Measurements from ENCODE around the gene PRORP.
"Not testable (repeated sequence)": the region's sequence is repeated elsewhere in the genome, so short reads cannot be mapped to it uniquely, and the experiment has no call there.

PRORP gene

GRCh38 chr14:35133542-35134328 lies 11.4 kb downstream of the PRORP start:
- no peak overlapping the region for H3K4me3 ChIP-seq (ENCODE audit: low read length)
- DNase-seq (ENCODE audit: low read depth, low spot score), result no peak

DNA sequence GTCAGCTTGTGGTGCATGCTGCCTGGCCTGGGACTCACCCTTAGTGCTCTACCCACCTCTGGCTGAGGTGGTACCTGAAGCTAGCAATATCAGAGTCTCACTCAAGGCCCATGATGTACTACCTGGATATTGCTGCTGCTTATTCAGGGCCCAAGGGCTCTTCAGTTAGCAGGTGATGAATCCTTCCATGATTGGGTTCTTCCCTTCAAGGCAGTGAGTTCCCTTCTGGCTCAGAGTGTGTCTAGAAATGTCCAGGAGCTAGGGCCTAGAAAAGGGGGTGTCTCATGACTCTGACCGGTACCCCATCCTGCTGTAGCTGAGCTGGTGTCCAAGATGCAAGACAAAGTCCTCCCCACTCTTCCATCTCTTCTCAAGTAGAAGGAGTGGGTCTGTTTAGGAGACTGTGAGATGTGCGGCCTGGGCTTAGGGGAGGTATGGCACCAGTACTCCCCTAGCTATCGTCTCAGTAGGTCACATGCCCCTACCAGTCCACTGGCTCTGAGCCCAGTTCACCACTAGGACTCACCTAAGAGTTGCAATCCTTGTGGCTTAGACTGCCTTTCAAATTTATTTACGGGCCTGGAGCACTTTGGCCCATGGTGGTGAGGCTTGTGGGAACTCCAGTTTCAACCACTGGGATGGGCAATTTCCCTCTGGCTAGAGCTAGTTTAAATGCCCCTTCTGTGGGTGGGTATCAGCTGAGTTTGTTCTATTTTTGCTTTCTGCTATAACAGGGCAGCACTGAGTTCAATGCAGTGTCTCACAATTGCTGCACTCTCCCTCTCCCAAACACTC lies 12.2 kb downstream of the PRORP start:
- DNase-seq (ENCODE audit: low read depth, low spot score), result no peak
- no peak overlapping the region for H3K4me3 ChIP-seq (ENCODE audit: low read length)

DNA sequence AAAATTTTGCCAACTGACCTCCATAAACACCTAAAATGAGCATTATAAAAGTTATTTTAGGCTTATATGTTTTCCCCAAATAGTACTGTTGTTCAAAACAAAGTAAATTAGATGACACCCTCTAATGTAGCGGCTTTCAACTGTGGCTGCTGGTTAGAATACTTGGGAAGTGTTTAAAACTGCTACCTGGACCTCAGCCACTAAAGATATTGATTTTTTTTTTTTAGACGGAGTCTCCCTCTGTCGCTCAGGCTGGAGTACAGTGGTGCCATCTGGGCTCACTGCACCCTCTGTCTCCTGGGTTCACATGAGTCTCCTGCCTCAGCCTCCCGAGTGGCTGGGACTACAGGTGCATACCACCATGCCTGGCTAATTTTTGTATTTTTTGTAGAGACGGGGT lies 16.2 kb downstream of the PRORP start:
- H3K4me3 ChIP-seq (ENCODE audit: low read length), result no peak overlapping the region
- no peak for DNase-seq (ENCODE audit: low read depth, low spot score)

- peak; percentile 22 for DNase-seq (ENCODE audit: low read depth, low spot score)
- no peak overlapping the region for H3K4me3 ChIP-seq (ENCODE audit: low read length)
These were observed 18.6 kb downstream of the PRORP start for GRCh38 chr14:35140718-35141581.

DNA sequence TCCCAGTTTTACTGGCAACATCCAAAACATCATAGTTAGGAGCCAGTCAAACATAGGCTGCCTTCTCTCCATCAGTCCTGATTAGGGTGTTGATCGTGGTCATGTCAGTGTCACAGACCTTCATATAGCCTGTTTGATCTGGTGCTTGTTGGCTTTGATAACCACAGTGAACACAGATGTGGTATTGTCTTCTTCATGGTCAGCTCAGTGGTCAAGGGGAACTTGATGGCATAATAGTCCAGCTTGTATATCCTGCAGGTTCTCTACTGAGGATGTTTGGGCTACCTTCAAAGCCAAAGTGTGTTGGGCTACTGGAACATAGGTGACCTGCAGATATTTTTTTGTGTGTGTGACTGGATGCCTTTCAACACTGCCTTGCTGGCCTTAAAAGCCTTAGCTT lies 21.7 kb downstream of the PRORP start:
- DNase-seq (ENCODE audit: low read depth, low spot score), result no peak
- H3K4me3 ChIP-seq (ENCODE audit: low read length), result no peak overlapping the region

DNA sequence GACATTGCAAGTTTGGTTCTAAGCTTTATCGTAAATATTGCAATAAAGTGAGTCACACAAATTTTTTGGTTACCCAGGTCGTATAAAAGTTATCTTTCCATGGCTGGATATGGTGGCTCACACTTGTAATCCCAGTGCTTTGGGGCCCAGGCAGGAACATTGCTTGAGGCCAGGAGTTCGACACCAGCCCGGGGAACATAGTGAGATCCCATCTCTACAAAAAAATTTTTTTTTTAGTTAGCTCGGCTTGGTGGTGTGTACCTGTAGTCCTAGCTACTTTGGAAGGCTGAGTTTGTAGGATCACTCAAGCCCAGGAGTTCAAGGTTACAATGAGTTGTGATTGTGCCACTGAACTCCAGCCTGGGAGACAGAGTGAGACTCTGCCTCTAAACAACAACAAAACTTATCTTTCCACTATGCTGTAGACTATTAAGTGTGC lies 24.4 kb downstream of the PRORP start:
- no peak overlapping the region for H3K4me3 ChIP-seq (ENCODE audit: low read length)
- DNase-seq (ENCODE audit: low read depth, low spot score), result no peak

- no peak for DNase-seq (ENCODE audit: low read depth, low spot score)
- no peak overlapping the region for H3K4me3 ChIP-seq (ENCODE audit: low read length)
These were observed 24.8 kb downstream of the PRORP start for GRCh38 chr14:35147186-35147585.

- H3K4me3 ChIP-seq (ENCODE audit: low read length), result no peak overlapping the region
- DNase-seq (ENCODE audit: low read depth, low spot score), result no peak
These were observed 25.4 kb downstream of the PRORP start for GRCh38 chr14:35147711-35148110.

DNA sequence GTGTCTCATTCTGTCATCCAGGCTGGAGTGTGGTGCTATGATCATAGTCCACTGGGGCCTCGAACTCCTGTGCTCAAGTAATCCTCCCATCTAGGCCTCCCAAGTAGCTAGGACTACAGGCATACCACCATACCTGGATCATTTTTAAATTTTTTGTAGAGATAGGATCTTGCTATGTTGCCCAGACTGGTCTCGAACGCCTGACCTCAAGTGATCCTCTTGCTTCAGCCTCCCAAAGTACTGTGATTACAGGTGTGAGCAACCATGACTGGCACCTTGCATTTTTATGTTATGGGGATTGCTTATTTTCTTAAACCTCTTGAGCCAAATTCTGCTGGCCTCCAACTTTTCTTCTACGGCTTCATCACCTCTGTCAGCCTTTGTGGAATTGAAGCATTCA lies 26.9 kb downstream of the PRORP start:
- no peak for DNase-seq (ENCODE audit: low read depth, low spot score)
- no peak overlapping the region for H3K4me3 ChIP-seq (ENCODE audit: low read length)

GRCh38 chr14:35152531-35152930 lies 30.2 kb downstream of the PRORP start:
- not testable (repeated sequence) for DNase-seq (ENCODE audit: low read depth, low spot score); H3K4me3 ChIP-seq (ENCODE audit: low read length)

DNA sequence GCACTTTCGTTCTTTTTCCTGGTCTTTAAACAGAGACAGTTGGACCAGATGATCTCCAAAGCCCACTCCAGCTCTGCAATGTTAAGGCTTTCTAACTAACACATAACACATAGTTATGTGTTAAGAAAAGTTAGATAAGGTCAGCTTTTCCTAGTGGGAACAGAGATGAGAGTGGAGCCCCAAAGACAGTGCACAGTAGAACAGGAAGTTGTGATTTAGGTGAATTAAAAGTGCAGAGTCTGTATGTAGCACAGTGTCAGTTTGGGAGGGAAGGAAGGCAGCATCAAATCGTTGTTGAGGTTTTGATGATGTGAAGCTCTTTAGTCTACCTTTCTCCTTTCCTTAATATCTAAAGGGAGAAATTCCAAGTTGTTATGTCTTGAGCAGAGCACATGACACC lies 31.7 kb downstream of the PRORP start:
- DNase-seq (ENCODE audit: low read depth, low spot score), result no peak
- H3K4me3 ChIP-seq (ENCODE audit: low read length), result no peak overlapping the region

GRCh38 chr14:35155962-35156361 lies 33.6 kb downstream of the PRORP start:
- no peak overlapping the region for H3K4me3 ChIP-seq (ENCODE audit: low read length)
- no peak for DNase-seq (ENCODE audit: low read depth, low spot score)

DNA sequence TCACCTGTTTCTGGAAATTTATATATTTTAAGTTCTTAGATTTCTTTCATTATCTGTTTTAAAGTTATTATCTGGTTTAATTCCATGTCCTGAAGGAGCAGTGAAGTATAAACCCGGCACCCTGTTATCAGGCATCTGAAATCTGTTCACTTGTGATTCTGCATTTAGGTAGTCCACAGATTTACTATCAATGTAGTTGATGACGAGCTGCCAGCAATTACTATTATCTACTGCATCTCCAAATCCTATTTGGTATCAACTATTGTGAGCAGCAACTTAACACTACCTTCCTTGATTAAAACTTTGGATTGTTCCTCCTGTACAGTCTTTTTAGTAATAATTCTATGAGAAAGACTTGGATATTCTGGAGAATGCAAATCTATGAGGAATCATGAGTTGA lies 36.1 kb downstream of the PRORP start:
- no peak for DNase-seq (ENCODE audit: low read depth, low spot score)

GRCh38 chr14:35158951-35159653 lies 36.8 kb downstream of the PRORP start:
- DNase-seq (ENCODE audit: low read depth, low spot score), result no peak
- H3K4me3 ChIP-seq (ENCODE audit: low read length), result no peak overlapping the region

More for the DNA sequence above, 36.1 kb downstream of the PRORP start:
- no peak overlapping the region for H3K4me3 ChIP-seq (ENCODE audit: low read length)

DNA sequence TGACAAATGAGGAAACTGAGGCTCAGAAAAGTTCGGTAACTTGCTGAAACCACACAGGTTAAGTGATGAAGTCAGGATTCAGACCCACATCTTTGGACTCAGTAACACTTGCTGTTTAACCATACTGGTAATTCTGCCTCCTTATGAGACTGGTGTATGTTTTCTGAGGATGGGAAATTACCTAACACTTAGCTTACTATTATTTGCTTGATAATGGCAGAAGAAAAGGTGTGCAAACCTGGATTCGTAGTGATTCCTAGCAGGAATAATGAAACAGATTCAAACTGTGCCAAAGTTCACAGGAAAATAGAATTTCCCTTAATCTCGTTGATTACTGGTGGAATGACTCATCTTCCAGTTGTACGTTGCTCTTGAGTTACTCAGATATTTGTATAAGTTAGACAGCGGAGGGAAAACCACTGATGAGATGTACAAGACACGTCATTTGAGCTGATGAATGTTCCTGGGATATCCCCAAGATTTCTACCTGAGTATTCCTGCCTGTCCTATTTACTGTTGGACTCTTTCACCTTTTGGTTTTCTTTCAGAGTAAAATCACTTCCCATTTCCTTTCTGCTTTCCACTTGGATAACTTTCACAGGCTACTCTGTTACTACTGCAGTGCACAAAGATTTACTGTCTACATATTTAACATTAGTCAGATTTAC lies 37.5 kb downstream of the PRORP start:
- DNase-seq (ENCODE audit: low read depth, low spot score), result no peak
- H3K4me3 ChIP-seq (ENCODE audit: low read length), result no peak overlapping the region

DNA sequence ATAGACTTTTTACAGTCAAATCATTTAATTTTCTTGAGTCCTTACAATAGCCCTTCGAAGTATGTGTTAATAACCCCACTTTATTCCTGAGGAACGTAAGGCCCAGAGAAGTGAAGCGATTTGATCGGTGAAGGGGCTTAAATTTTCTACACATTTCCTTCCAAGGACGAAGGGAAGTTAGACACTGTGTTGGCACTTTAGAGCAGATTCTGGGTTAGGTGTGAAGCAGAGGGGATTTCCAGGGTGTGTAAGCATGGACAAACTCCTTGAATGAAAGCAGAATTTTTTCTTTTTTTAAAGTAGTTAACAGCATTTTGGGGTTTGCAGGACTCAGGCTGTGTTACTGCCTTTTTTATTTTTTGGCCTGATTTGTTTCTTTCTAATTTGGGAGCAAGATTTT lies 38.9 kb downstream of the PRORP start:
- no peak for DNase-seq (ENCODE audit: low read depth, low spot score)
- H3K4me3 ChIP-seq (ENCODE audit: low read length), result no peak overlapping the region

DNA sequence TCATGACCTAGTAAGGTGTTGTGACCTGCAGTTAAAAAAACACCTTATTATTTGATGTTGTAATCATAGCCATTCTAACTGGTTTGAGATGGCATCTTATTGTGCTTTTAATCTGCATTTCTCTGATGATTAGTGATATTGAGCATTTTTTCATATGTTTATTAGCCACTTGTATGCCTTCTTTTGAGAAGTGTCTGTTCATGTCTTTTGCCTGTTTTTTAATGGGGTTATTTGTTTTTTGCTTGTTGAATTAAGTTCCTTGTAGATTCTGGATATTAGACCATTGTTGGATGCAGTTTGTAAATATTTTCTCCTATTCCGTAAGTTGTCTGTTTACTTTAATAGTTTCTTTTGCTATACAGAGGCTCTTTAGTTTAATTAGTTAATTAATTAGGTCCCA lies 41.0 kb downstream of the PRORP start:
- no peak for DNase-seq (ENCODE audit: low read depth, low spot score)
- no peak overlapping the region for H3K4me3 ChIP-seq (ENCODE audit: low read length)

GRCh38 chr14:35164849-35165248 lies 42.5 kb downstream of the PRORP start:
- no peak overlapping the region for H3K4me3 ChIP-seq (ENCODE audit: low read length)
- no peak for DNase-seq (ENCODE audit: low read depth, low spot score)

DNA sequence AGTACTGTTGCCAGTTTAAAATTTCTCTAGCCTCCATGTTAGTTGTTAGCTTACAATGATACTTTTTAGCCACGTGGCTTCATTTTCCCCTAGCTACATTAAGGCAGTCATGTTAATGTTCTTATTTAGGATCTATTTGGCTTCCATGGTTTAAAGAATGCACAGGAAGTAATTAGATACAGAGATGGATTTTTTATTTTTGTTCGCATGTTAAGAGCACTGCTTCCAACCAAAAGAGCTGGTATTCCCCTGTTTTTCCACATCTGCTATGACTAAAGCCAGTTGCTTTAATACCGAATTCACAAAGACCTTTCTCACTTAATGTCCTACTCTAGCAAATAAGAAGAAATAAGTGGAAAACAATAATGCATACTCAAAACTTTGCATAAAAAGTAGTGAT lies 45.1 kb downstream of the PRORP start:
- no peak overlapping the region for H3K4me3 ChIP-seq (ENCODE audit: low read length)
- DNase-seq (ENCODE audit: low read depth, low spot score), result no peak
